ENCODE data around the gene KRTAP13-4.
A peak's percentile ranks its signal among the peaks of the same experiment; 100 is the strongest.

KRTAP13-4 gene, protein sequence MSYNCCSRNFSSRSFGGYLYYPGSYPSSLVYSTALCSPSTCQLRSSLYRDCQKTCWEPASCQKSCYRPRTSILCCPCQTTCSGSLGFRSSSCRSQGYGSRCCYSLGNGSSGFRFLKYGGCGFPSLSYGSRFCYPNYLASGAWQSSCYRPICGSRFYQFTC

GRCh38 chr21:30430170-30430655 is at the start of gene KRTAP13-4:
TSS of gene KRTAP13-4 (plus strand) at chr21:30430220. CDS start at chr21:30430276, 56 bp downstream.
- no peak for DNase-seq (ENCODE audit: low read depth in 2 of 2)

GRCh38 chr21:30382201-30382600 is 47.8 kb upstream of the KRTAP13-4 start:
- no peak for DNase-seq (ENCODE audit: low read depth in 2 of 2)

- no peak for DNase-seq (ENCODE audit: low read depth in 2 of 2)
These were observed 38.5 kb upstream of the KRTAP13-4 start for GRCh38 chr21:30391492-30392025.

DNA sequence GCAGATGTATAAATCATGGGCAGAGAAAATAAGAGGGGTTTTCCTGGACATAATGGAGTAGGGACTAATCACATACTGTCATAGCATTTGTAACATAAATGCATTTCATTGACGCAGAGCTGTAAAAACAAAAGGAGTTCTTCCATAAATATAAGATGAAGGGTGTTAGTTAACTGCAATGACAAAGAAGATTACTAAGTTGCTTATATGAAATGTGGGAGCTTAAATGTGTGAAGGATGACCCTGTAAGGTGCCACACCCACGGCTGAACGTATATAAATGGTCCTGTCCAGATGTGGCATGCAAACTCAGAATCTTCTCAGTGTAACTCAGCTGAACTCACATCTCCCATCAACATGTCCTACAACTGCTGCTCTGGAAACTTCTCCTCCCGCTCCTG is 34.3 kb upstream of the KRTAP13-4 start, which contains the start of gene KRTAP13-1:
Gene KRTAP13-1 (plus strand): TSS at position 301 of the 400 bp plus-strand sequence. CDS start 56 bp downstream, at position 357.
- DNase-seq (ENCODE audit: low read depth in 2 of 2) = no peak

DNA sequence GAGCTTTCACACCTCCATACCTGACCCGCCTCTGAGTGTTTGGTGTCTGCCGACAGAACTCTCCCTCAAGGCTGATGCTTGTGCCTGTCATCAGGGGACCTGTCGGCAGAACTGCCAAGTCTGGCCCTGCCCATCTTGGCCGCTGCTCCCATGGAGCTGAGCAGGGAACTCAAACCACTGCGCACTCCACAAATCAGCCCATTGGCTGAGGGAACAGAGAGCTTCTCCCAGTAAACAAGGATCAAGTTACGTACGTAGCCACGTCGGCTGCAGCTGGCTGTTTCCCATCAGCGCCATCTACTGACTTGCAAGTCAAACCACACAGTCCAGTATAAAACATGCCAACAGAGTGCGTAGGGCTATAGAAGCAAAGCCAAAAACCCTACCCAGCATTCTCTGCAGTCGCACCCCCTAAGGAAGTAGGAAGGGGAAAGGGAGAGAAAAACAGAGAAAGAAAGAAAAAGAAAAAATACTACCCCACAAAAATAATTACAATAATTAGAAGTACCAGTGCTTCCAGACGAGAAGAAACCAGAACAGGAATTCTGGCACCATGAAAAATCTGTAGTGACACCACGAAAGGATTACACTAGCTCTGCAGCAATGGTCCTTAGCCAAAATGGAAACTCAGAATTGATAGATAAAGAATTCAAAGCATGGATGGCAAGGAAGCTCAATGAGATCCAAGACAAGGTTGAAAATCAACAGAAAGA is 21.1 kb upstream of the KRTAP13-4 start:
- DNase-seq (ENCODE audit: low read depth in 2 of 2) = no peak

DNA sequence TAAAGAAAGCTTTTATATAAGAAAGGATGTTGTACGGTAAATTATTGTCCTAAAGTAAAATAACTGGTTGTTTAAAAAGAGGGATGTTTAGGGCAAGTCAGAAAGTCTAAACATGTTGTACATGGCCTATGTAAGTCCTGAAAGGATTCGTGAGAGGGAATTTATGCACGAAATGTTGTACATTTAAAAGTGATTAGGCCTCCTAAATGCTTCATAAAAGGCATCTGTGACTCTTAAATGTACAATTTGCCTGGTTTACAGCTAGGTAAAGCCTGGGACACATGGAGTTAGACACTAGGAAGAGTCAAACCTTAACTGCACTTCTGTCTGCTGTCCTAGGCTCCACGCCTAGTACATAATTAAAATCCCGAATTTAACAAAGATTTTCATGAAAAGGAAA is 14.0 kb upstream of the KRTAP13-4 start:
- no peak for DNase-seq (ENCODE audit: low read depth in 2 of 2)

DNA sequence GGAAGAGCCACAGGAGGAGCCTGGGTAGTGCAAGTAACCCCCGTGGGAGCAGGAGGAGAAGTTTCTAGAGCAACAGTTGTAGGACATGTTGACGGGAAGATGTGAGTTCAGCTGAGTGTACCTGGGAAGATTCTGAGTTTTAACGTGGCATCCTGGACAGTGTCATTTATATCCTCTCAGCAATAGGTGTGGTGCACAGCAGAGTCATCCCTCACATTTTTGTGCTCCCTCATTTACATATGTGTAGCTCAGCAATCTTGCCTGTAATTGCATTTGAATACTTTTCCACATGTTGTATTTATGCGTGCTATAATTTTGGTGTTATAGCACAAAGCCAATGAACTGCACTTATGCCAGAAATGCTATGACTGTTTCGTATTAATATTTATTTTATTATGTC is 4.2 kb upstream of the KRTAP13-4 start, which contains the start of gene KRTAP13-3:
Gene KRTAP13-3 (minus strand): TSS at position 101 of the 400 bp plus-strand sequence. CDS start 14 bp downstream, at position 87.
- no peak for DNase-seq (ENCODE audit: low read depth in 2 of 2)

DNA sequence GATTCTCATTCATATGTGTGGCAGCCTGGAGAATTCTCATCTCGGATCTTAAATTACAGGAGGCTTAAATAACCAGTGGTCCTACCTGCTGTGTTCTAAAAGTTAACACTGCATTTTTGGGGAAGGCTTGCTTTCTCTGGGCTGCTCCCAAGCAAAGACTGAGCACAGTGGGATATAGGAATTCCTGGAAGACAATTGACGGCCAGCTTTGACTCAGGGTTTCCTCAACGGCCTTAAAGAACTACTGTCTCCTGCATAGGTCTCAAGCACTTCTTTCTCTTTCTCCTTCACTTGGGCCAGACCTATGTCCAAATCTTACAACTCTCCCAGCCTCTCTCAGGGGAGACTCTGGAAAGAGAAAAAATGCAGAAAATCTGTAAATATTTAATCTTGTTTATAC is 3.3 kb upstream of the KRTAP13-4 start:
- no peak for DNase-seq (ENCODE audit: low read depth in 2 of 2)

DNA sequence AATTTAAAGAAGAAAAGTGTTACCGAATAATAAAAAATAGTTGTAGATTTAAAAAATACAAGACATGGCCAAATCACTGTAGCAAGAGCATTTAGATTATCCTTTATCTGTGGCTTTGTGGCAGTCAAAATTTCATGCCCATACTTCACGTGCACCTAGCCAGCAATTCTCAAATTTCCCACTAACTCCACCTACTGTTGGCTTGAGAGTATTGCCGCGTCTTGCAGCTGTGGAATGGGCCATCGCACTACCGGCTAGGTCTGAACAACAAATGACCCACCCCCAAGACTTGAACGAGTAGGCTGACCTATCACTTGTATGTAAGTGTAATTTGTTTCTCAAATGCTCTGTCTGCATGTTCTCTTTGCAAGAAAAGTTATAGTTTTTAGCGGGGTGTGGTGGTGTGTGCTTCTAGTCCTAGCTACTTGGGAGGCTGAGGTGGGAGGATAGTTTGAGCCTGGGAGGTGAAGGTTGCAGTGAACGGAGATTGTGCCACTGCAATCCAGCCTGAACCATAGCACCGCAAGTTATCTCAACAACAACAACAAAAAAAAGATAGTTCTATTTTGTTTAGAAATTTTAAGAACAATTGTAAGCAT is 4.1 kb downstream of the KRTAP13-4 start:
- peak in 1 of 2 experiments; percentile 1 for DNase-seq (ENCODE audit: low read depth in 2 of 2)

DNA sequence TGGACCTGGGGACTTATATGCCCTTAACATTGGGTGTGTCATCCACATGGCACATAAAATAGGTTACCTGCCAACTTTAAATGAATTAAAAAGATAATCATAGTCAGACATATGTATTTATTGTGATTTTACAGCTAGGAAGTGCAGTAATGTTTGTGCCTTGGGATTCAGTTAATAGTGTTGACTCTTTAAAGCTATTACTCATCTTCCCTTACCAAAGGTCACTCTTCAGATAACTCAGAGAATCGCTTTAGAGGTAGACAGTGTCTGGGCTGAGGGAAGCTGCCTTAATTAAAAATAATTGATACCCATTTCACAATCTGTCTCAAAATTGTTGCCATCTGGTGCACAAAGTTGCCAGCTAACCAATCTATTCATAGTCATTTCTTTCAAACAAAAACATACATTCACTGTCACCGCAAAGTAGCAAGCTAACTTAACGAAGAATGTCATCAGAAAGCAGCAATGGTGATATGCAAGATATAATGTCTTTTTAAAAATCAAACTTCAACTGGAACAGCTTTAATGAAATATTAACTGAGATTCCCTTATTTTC is 7.1 kb downstream of the KRTAP13-4 start:
- DNase-seq (ENCODE audit: low read depth in 2 of 2) = no peak

DNA sequence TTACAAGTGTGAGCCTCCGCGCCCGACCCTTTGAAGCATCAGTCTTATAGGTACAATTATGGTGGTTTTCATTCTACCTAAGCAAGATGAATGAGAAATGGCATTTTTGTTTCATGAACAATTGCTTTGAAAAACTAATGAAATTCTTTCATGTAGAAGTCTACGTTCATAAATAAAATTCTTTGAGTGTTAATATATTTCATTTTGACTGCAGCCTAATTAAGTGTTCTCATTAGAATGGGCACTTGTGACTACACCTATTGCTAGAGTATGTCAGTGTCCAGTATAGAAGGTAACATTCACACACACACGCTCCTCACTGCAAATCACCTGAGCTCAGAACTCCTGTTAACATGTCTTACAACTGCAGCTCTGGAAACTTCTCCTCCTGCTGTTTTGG is 10.0 kb downstream of the KRTAP13-4 start, which contains the start of gene KRTAP15-1:
Gene KRTAP15-1 (plus strand): TSS at position 301 of the 400 bp plus-strand sequence. CDS start 53 bp downstream, at position 354.
- DNase-seq (ENCODE audit: low read depth in 2 of 2) = no peak

- no peak for DNase-seq (ENCODE audit: low read depth in 2 of 2)
These were observed 13.2 kb downstream of the KRTAP13-4 start for GRCh38 chr21:30443226-30443625.

- no peak for DNase-seq (ENCODE audit: low read depth in 2 of 2)
These were observed 14.2 kb downstream of the KRTAP13-4 start for GRCh38 chr21:30444204-30444603.

DNA sequence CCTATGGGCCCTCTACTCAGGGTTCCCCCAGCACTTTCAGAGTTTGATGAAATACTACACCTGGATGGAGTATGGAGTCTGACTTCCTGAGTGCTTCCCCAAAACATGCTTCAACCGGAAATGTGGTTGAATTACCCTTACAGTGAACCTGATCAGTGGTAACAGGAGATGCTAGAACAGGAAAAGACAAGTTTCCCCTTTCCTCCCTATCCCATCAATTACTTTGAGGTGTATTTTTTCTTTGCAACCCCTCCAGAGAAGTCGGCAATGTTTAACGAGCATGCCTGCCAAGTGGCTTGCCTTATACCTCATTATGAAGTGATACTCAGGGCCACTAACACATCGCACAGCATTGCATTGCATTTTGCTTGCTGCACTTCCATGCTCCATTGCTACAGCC is 17.0 kb downstream of the KRTAP13-4 start:
- DNase-seq (ENCODE audit: low read depth in 2 of 2) = no peak

DNA sequence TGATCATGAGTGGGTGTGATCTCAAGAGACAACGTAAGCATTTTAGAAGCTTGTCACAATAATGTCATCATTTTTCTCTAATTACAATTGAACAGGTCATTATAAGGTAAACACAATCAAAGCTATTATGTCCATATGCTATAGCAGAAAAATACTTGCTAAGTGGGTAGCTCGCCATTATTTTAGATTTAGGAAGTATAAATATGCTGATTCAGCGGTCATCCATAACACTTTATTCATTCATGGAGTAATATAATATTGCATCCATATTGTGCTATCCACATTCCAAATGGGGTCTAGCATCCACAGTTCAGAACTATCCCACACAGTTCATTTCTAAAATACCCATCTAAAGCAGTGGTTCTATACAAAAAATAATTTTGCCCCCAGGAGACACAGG is 18.5 kb downstream of the KRTAP13-4 start:
- DNase-seq (ENCODE audit: low read depth in 2 of 2) = no peak

- no peak for DNase-seq (ENCODE audit: low read depth in 2 of 2)
These were observed 33.7 kb downstream of the KRTAP13-4 start for GRCh38 chr21:30463713-30464112.

- DNase-seq (ENCODE audit: low read depth in 2 of 2) = no peak
These were observed 39.1 kb downstream of the KRTAP13-4 start for GRCh38 chr21:30468900-30469714.

DNA sequence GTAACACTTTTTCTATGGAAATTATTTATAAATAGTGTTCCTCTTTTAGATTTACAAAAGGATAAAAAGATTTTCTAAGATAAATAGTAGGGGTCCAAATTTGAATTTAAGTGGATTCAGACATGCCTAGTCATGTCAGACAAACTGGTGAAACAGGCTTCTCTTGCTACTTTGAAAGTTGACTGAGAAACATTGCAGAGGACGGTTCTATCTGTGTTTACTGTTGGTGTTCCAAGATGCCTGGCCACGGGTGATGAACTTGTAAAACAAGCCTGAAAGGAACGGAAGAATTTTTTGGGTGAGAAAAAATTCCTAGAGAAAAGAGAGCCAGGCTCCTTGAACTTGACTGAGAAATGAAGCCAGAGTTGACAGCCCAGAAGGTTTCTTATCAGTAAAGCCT is 48.0 kb downstream of the KRTAP13-4 start:
- no peak for DNase-seq (ENCODE audit: low read depth in 2 of 2)

DNA sequence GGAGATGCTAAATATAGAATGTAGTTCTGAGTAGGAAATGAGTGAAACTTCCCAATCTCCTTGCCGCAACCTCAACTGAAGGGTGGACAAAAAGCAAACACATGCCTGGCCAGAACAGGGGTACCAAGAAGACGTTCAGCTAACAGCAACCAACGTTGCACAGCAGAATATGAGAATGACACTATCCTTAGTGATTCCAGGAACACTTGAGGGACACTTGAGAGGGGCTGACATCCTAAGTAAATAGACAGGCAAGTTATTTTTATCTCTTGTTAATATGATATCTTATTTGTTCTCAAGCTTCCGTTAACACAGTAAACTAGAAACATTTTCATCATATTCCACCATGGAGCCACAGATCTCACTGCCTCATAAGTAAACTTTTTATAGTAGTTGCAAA is 49.2 kb downstream of the KRTAP13-4 start:
- DNase-seq (ENCODE audit: low read depth in 2 of 2) = no peak

GRCh38 chr21:30480145-30480544 is 50.1 kb downstream of the KRTAP13-4 start, which contains the start of gene KRTAP19-1:
TSS of gene KRTAP19-1 (minus strand) at chr21:30480367. CDS start at chr21:30480317, 50 bp downstream.
- no peak for DNase-seq (ENCODE audit: low read depth in 2 of 2)
